Measurements from ENCODE around the gene LY6G6F. TPM values are rescaled to one million over a fixed set of nuclear protein-coding genes. Genes with fewer than 3 reads are reported as not detected.

Gene LY6G6F
- total and polyA plus RNA-seq, 2 of the 13 experiments (the other 11 are each of a cell fraction or from before 2014, with no cell fraction given): not detected

- DNase-seq (ENCODE audit: low spot score): no peak
- POLR2A ChIA-PET: interaction anchor here (0.9 to 5.1 kb wide), 2 partner anchors 8 to 27 kb away, joined by 3 to 31 read pairs; partner anchors contain the start of gene ABHD16A
- no peak overlapping the region for H3K4me2 ChIP-seq (ENCODE audit: low read depth, low read length)
- peaks cover 24% of the 10 kb centered on the region for H3K4me1 ChIP-seq (ENCODE audit: insufficient read depth, low read length)
- peaks cover 11 to 48% of the 10 kb centered on the region in 2 experiments; a peak in 4 of 5 replicates for H3K27me3 ChIP-seq (ENCODE audit: control insufficient read depth in 1 of 2, insufficient read depth in 2 of 2, low read length in 2 of 2)
- no peaks in the 10 kb centered on the region for H3K9me3 ChIP-seq (ENCODE audit: low read length)
- TF ChIP-seq ZNF367 (CRISPR knock-in tag; IDR thresholded peaks at IDR 0.05; ENCODE audit: borderline replicate concordance): no peak
- TF ChIP-seq, protein P1, sequence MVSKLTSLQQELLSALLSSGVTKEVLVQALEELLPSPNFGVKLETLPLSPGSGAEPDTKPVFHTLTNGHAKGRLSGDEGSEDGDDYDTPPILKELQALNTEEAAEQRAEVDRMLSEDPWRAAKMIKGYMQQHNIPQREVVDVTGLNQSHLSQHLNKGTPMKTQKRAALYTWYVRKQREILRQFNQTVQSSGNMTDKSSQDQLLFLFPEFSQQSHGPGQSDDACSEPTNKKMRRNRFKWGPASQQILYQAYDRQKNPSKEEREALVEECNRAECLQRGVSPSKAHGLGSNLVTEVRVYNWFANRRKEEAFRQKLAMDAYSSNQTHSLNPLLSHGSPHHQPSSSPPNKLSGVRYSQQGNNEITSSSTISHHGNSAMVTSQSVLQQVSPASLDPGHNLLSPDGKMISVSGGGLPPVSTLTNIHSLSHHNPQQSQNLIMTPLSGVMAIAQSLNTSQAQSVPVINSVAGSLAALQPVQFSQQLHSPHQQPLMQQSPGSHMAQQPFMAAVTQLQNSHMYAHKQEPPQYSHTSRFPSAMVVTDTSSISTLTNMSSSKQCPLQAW (CRISPR knock-in tag; IDR thresholded peaks at IDR 0.05): no peak
- 0 out of 2 replicates have a peak, but pooled peaks have one; percentile 50 for TF ChIP-seq ZNF576 (CRISPR knock-in tag; IDR thresholded peaks at IDR 0.05)
- no peak for TF ChIP-seq ZMYM4 (CRISPR knock-in tag; IDR thresholded peaks at IDR 0.05)
- TF ChIP-seq NBN (conservative IDR thresholded peaks at IDR 0.05): 0 out of 2 replicates have a peak, but pooled peaks have one; percentile 32
- CTCF ChIA-PET (ENCODE audit: low intra/inter-chr PET ratio, low total read pairs): no interaction called here
- H4K20me1 ChIP-seq (ENCODE audit: insufficient read depth, low read length): no peaks in the 10 kb centered on the region
- no peak for ATAC-seq
- no peak overlapping the region for H3K27ac ChIP-seq (ENCODE audit: extremely low read length, insufficient read depth, low read length)
- WGBS (ENCODE audit: low lambda C conversion rate): 47% methylated on average over 5 of the region's 5 CpGs
- intact Hi-C loops (cut with micrococcal nuclease; ENCODE audit: unreplicated experiment) (no loop called here), in situ Hi-C loops (cut with HindIII; ENCODE audit: extremely low pct_ligation_motif_present, low pct_unique_long_range_greater_than_20kb) (no loop called here)
- FAIRE-seq: no peak
- H3K9ac ChIP-seq (ENCODE audit: insufficient read depth, low read depth, low read length): no peak overlapping the region
- no peak overlapping the region for H2AFZ ChIP-seq (ENCODE audit: low read length)
- no peak overlapping the region for H3K4me3 ChIP-seq (replicated peaks in 1 of 3; ENCODE audit: insufficient read depth in 1 of 3, low read depth in 2 of 3, low read length in 3 of 3)
- no TSS peak for BruUV-seq (replicated peaks)
- H3K79me2 ChIP-seq (ENCODE audit: insufficient read depth, low read length): no peaks in the 10 kb centered on the region
- no peaks in the 10 kb centered on the region for H3K36me3 ChIP-seq (replicated peaks in 1 of 2; ENCODE audit: control insufficient read depth in 1 of 2, insufficient read depth in 2 of 2, low read length in 2 of 2)
These were observed 4.0 kb downstream of the LY6G6F start for GRCh38 chr6:31710523-31711219.

- H2AFZ ChIP-seq (ENCODE audit: low read length): no peak overlapping the region
- CTCF ChIA-PET (ENCODE audit: low intra/inter-chr PET ratio, low total read pairs): no interaction called here
- no peak overlapping the region for H3K27ac ChIP-seq (ENCODE audit: extremely low read length, insufficient read depth, low read length)
- TF ChIP-seq, protein P2, sequence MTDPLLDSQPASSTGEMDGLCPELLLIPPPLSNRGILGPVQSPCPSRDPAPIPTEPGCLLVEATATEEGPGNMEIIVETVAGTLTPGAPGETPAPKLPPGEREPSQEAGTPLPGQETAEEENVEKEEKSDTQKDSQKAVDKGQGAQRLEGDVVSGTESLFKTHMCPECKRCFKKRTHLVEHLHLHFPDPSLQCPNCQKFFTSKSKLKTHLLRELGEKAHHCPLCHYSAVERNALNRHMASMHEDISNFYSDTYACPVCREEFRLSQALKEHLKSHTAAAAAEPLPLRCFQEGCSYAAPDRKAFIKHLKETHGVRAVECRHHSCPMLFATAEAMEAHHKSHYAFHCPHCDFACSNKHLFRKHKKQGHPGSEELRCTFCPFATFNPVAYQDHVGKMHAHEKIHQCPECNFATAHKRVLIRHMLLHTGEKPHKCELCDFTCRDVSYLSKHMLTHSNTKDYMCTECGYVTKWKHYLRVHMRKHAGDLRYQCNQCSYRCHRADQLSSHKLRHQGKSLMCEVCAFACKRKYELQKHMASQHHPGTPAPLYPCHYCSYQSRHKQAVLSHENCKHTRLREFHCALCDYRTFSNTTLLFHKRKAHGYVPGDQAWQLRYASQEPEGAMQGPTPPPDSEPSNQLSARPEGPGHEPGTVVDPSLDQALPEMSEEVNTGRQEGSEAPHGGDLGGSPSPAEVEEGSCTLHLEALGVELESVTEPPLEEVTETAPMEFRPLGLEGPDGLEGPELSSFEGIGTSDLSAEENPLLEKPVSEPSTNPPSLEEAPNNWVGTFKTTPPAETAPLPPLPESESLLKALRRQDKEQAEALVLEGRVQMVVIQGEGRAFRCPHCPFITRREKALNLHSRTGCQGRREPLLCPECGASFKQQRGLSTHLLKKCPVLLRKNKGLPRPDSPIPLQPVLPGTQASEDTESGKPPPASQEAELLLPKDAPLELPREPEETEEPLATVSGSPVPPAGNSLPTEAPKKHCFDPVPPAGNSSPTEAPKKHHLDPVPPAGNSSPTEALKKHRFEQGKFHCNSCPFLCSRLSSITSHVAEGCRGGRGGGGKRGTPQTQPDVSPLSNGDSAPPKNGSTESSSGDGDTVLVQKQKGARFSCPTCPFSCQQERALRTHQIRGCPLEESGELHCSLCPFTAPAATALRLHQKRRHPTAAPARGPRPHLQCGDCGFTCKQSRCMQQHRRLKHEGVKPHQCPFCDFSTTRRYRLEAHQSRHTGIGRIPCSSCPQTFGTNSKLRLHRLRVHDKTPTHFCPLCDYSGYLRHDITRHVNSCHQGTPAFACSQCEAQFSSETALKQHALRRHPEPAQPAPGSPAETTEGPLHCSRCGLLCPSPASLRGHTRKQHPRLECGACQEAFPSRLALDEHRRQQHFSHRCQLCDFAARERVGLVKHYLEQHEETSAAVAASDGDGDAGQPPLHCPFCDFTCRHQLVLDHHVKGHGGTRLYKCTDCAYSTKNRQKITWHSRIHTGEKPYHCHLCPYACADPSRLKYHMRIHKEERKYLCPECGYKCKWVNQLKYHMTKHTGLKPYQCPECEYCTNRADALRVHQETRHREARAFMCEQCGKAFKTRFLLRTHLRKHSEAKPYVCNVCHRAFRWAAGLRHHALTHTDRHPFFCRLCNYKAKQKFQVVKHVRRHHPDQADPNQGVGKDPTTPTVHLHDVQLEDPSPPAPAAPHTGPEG (CRISPR knock-in tag; IDR thresholded peaks at IDR 0.05): no peak
- no peak for TF ChIP-seq DDIT3 (CRISPR knock-in tag; IDR thresholded peaks at IDR 0.05)
These were observed 4.6 kb downstream of the LY6G6F start for GRCh38 chr6:31711233-31711632.

More at GRCh38 chr6:31711233-31711632, 4.6 kb downstream of the LY6G6F start:
- Histone ChIP-seq H4K20me1 (ENCODE audit: insufficient read depth, low read length) (no peaks in the 10 kb centered on the region), H3K4me2 (ENCODE audit: low read depth, low read length) (no peak overlapping the region), H3K9me3 (ENCODE audit: low read length) (no peaks in the 10 kb centered on the region), H3K4me3 (replicated peaks in 1 of 3; ENCODE audit: insufficient read depth in 1 of 3, low read depth in 2 of 3, low read length in 3 of 3) (no peak overlapping the region), H3K9ac (ENCODE audit: insufficient read depth, low read depth, low read length) (no peak overlapping the region), H3K4me1 (ENCODE audit: insufficient read depth, low read length) (peaks cover 24% of the 10 kb centered on the region), H3K36me3 (replicated peaks in 1 of 2; ENCODE audit: control insufficient read depth in 1 of 2, insufficient read depth in 2 of 2, low read length in 2 of 2) (no peaks in the 10 kb centered on the region), H3K79me2 (ENCODE audit: insufficient read depth, low read length) (no peaks in the 10 kb centered on the region), H3K27me3 (ENCODE audit: control insufficient read depth in 1 of 2, insufficient read depth in 2 of 2, low read length in 2 of 2) (peaks cover 11 to 48% of the 10 kb centered on the region in 2 experiments; a peak in 4 of 5 replicates)
- DNase-seq (ENCODE audit: low spot score) (no peak), ATAC-seq (no peak), FAIRE-seq (no peak)
- in situ Hi-C loops (cut with HindIII; ENCODE audit: extremely low pct_ligation_motif_present, low pct_unique_long_range_greater_than_20kb) (no loop called here), intact Hi-C loops (cut with micrococcal nuclease; ENCODE audit: unreplicated experiment) (no loop called here)
- POLR2A ChIA-PET: interaction anchor here (0.9 to 5.1 kb wide), 2 partner anchors 9 to 26 kb away, joined by 3 to 31 read pairs; partner anchors contain the start of gene ABHD16A
- 53% methylated on average over 8 of the region's 8 CpGs for WGBS (ENCODE audit: low lambda C conversion rate)
- no TSS peak for BruUV-seq (replicated peaks)
